NCI-H187 (cell line): ENCODE data around the gene FGF22.
"Not testable (repeated sequence)": the region's sequence is repeated elsewhere in the genome, so short reads cannot be mapped to it uniquely, and the experiment has no call there.

ENCODE experiments used
- DNase-seq, 2 experiments: peaks; one replicate each; lab custom pipeline; 2025; lab: John Stamatoyannopoulos, UW

FGF22 gene

GRCh38 chr19:607301-608154 lies 32.2 kb upstream of the FGF22 start:
- DNase-seq, result no peak

DNA sequence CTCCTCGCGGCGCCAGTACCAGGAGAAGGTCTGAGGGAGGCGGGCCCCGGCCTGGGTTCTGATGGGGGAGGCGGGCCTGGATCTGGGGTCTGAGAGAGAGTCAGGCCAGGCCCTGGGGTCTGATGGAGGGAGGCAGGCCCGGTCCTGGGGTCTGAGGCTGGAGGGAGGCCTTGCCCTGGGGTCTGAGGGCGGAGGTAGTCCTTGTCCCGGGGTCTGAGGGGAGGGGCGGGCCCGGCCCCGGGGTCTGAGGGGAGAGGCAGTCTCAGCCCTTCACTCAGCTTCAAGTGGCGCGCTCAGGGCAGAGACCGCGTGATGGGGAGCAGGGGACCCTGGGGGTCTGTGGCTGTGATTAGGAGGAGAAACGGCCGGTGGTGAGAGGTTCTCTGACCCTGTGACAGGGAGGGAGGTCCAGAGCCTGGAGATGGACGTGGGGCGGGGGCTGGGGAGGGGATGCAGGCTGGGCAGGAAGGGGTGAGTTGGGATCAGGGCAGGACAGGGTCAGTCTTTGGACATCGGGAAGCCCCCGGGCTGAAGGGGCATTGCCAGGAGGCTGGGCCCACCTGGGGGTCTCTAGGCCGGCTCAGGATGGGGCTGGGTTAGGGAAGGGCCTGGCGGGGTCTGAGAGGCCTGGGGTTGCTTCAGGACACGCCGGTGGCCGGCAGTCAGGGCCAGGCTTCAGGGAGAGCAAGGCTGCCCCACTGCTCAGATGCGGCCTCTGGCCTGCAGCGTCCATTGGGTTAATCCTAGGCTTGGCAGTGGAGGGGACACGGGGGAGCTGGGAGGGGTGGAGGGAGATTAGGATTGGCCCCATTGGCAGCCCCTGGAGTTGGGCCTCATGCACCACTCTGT lies 31.3 kb upstream of the FGF22 start:
- DNase-seq, result no peak

GRCh38 chr19:609004-609346 lies 30.7 kb upstream of the FGF22 start:
- DNase-seq, result no peak

DNA sequence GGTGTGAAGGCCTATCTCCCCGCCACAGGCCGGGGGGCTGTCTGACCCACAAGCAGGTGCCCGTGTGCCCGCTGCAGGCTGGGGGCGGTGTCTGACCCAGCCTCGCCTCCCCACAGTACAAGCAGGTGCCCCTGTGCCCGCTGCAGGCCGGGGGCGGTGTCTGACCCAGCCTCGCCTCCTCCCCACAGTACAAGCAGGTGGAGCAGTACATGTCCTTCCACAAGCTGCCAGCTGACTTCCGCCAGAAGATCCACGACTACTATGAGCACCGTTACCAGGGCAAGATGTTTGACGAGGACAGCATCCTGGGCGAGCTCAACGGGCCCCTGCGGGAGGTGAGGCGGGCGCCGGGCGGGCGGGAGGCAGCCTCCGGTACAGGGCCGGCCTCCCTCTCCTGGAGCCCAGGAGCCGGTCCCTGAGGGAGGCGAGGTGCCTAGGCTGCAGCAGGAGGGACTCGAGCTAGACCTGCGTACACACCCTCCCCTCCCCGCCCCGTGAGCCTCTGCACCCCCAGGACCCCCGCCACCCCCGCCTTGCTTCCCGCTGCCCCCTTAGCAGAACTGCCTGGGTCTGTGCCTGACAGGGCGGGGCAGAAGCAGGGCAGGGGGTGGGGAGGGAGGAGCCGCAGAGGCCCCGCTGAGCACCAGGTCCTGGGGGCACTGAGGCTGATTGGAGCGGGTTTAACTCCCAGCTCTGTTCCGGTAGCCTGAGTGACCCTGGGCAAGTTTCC lies 29.4 kb upstream of the FGF22 start:
- no peak for DNase-seq

- no peak for DNase-seq
These were observed 28.7 kb upstream of the FGF22 start for GRCh38 chr19:610801-611480.

- no peak for DNase-seq
These were observed 28.2 kb upstream of the FGF22 start for GRCh38 chr19:611481-611868.

GRCh38 chr19:612941-613340 lies 26.7 kb upstream of the FGF22 start:
- no peak for DNase-seq

- DNase-seq, result no peak
These were observed 25.7 kb upstream of the FGF22 start for GRCh38 chr19:613732-614567.

DNA sequence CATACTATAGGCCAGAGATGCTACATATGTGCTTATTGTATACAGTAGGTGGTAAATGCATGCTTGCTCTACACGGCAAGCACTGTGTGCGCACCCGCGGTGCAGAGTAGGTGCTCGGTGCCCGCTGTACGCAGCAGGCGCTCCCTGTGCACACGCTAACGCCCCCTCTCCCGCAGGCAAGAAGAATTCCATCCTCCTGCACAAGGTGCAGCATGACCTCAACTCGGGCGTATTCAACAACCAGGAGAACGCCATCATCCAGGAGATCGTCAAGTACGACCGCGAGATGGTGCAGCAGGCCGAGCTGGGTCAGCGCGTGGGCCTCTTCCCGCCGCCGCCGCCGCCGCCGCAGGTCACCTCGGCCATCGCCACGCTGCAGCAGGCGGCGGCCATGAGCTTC lies 24.1 kb upstream of the FGF22 start:
- DNase-seq, result no peak

DNA sequence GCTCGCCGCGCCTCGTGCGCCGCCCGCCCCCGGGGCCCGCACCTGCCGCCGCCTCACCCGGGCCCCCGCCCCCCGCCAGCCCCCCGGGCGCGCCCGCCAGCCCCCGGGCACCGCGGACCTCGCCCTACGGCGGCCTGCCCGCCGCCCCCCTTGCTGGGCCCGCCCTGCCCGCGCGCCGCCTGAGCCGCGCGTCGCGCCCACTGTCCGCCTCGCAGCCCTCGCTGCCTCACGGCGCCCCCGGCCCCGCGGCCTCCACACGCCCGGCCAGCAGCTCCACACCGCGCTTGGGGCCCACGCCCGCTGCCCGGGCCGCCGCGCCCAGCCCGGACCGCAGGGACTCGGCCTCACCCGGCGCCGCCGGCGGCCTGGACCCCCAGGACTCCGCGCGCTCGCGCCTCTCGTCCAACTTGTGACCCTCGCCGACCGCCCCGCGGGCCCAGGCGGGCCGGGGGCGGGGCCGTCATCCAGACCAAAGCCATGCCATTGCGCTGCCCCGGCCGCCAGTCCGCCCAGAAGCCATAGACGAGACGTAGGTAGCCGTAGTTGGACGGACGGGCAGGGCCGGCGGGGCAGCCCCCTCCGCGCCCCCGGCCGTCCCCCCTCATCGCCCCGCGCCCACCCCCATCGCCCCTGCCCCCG lies 23.5 kb upstream of the FGF22 start:
- no peak for DNase-seq

- no peak for DNase-seq
These were observed 22.7 kb upstream of the FGF22 start for GRCh38 chr19:616747-617526.

DNA sequence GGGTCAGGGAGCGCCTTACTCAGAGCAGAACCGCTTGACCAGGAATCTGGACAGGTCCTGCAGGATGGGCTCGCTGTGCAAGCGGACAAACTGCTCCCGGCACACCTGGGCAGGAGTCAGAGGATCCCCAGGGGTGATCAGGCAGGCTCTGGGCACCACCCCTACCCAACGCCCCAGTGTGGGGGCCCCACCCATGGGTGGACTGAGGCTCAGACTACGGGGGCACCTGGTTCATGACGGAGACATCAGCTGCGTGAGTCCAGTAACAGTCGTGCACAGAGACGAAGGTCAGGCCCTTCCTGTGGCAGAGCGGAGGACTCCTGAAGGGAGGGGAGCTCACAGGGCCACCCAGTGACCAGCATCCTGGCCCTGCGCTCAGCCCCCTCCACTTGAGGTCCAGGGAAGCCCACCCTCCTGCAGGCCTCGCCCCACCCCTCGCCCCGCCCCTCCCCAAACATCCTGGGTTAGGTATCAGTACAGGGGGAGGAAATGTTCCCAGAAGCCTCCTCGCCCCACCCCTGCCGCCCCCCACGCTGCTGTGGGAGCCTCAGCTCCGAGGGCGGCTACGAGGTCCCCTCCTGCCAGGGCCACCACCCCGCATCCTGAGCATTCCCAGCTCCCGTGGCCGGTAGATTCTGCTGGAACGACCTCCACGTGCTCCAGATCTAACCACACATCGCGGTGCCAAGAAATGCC lies 22.0 kb upstream of the FGF22 start:
- DNase-seq, result no peak

DNA sequence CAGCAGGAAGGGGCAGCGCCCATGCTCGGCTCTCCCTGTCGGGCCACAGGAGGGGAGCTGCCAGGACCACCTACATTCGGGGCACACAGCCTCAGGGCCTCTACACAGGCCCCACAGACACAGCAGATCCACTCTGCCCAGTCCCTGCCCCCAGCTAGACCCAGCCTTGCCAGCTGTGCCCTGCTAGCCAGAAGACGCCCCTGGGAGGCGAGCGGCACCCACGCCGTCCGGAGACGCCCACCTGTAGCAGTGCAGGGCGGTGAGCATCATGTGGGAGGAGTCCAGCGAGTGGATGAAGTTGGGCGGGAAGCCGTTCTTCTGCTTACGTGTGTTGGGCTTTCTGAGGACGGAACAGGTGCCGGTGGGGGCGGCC lies 21.4 kb upstream of the FGF22 start:
- no peak for DNase-seq

GRCh38 chr19:618674-619285 lies 20.9 kb upstream of the FGF22 start:
- DNase-seq, result no peak

GRCh38 chr19:619286-620002 lies 20.2 kb upstream of the FGF22 start:
- DNase-seq, result no peak

GRCh38 chr19:620166-620862 lies 19.4 kb upstream of the FGF22 start:
- no peak for DNase-seq

DNA sequence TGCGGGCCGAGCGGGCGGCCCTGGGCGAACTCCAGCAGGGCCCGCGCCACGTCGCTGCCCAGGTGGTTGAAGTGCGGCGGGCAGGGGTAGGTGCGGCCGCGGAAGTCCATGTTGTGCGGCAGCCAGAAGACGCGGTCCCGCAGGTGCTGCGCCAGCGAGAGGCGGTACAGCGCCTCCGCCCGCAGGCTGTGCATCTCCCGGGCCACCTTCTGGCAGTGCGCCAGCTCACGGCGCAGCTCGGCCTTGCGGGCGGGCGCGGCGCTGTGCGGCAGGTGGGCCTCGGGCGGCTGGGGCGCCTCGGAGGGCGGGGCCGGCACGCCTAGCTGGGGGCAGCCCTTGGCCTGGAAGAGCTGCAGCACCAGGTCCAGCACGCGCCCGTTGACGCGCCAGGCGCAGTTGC lies 18.5 kb upstream of the FGF22 start:
- DNase-seq, result not testable (repeated sequence)

DNA sequence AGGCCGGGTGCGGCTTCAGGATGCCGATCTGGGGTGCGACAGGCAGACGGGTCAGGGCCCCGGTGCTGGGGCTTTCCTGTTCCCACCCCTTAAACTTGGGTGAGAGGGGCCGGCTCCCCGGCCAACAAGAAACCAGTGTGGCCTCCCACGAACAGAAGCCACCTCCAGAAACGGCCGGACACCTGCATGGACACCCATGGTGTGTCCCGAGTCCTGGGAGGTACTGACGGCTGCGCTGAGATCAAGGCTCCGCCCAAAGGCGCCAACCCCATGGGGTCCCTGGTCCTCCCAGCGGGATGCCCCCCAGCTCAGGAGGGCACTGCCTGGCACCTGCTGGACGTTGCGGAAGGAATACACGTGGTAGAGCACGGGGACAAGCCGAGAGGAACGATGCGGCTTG lies 17.9 kb upstream of the FGF22 start:
- DNase-seq, result no peak
